K562 (cell line): ENCODE results near the gene RAB5B. TPM values are rescaled to one million over a fixed set of nuclear protein-coding genes. Genes with fewer than 3 reads are reported as not detected.

ENCODE experiments used
- GATA2 ChIP-seq: sonication (generic); formaldehyde crosslinking; IDR thresholded peaks from 2 replicates; pipeline ENCODE4 v1.4.0; 2020; ENCODE audit warnings: mild to moderate bottlenecking, missing genetic modification reagents
- IFI16 ChIP-seq: fragments of 250-450 bp; sonication (Bioruptor Pico); IDR thresholded peaks from 2 replicates; pipeline ENCODE4 v2.1.2; 2022; ENCODE audit warnings: mild to moderate bottlenecking, inconsistent platforms
- KDM5B ChIP-seq: fragments of 200-600 bp; sonication (generic); IDR thresholded peaks from 2 replicates; pipeline ENCODE4 v1.6.1; 2012; ENCODE audit warnings: low read depth, mild to moderate bottlenecking, moderate library complexity, low read length, control low read depth, inconsistent platforms; ENCODE audit not compliant: insufficient replicate concordance
- PHF8 ChIP-seq: fragments of 200-600 bp; sonication (generic); IDR thresholded peaks from 2 replicates; pipeline ENCODE4 v1.6.1; 2012; ENCODE audit warnings: mixed run types, mild to moderate bottlenecking, inconsistent platforms, low read length, moderate library complexity, borderline replicate concordance
- SOX6 ChIP-seq: fragments of 450-650 bp; IDR thresholded peaks from 2 replicates; pipeline ENCODE4 v1.6.1; 2014; ENCODE audit warnings: mild to moderate bottlenecking
- TEAD4 ChIP-seq, 2 experiments: sonication (generic) in 1 of 2; formaldehyde crosslinking in 1 of 2; IDR thresholded peaks; 2 replicates each; pipeline versions ENCODE4 v1.6.1 to v1.8.0; 2012 to 2022; ENCODE audit warnings: borderline replicate concordance in 1 of 2, inconsistent platforms in 1 of 2, low read length in 1 of 2, mild to moderate bottlenecking in 1 of 2, missing genetic modification reagents in 1 of 2
- VEZF1 ChIP-seq: fragments of 200-800 bp; sonication (Bioruptor generic); IDR thresholded peaks from 2 replicates; pipeline ENCODE4 v1.6.1; 2017; ENCODE audit warnings: missing genetic modification characterization, missing compliant biosample characterization
- ZNF384 ChIP-seq: IDR thresholded peaks from 2 replicates; pipeline ENCODE4 v1.6.1; 2012; ENCODE audit warnings: low read depth, low read length, improper control_type of control experiment
- ZNF395 ChIP-seq: fragments of 200-800 bp; sonication (Bioruptor generic); IDR thresholded peaks from 2 replicates; pipeline ENCODE4 v1.6.1; 2017; ENCODE audit warnings: missing genetic modification characterization, missing compliant biosample characterization
- ZNF408 ChIP-seq: fragments of 250-450 bp; sonication (Bioruptor Pico); IDR thresholded peaks from 2 replicates; pipeline ENCODE4 v1.4.0; 2020; ENCODE audit warnings: low read depth, mild to moderate bottlenecking, moderate library complexity
- polyA plus RNA-seq, 8 experiments: library from polyadenylated mRNA; depleted of rRNA in 4 of 8; stranded (reverse) in 5 of 8; unstranded in 3 of 8; fragments of >200 nt; fragmentation: Nextera tagmentation in 2 of 8; fragmentation: Illumina TruSeq in 1 of 8; extraction: Ambion mirVana in 2 of 8; extraction: Trizol in 1 of 8; gene quantifications; 2 replicates each; pipeline versions ENCODE4 v1.2.1 to v1.2.3, GENCODE V29; 2011 to 2014; ENCODE audit warnings: inconsistent platforms in 1 of 8, missing spikeins in 1 of 8
- total RNA-seq, 7 experiments: library from RNA; depleted of rRNA in 6 of 7; stranded (reverse); fragments of >200 nt in 6 of 7; fragmentation: Illumina TruSeq in 2 of 7; extraction: Trizol in 2 of 7; gene quantifications; 2 replicates each; pipeline versions ENCODE4 v1.2.1 to v1.2.3, GENCODE V29; 2011 to 2021; ENCODE audit warnings: low replicate concordance in 1 of 7
- TF ChIP-seq, protein P1 (sequence below): fragments of 250-450 bp; sonication (Bioruptor Pico); IDR thresholded peaks from 2 replicates; pipeline ENCODE4 v1.5.0; 2022; ENCODE audit warnings: mild to moderate bottlenecking
- TF ChIP-seq, protein P2 (sequence below), 2 experiments: fragments of 450-650 bp; IDR thresholded peaks; 2 replicates each; pipeline ENCODE4 v1.6.1; 2016; ENCODE audit warnings: mild to moderate bottlenecking in 2 of 2, borderline replicate concordance in 1 of 2, low read depth in 1 of 2, moderate library complexity in 1 of 2

The RAB5B gene
- total and polyA plus RNA-seq, 9 of the 15 experiments (the other 6 are each of a cell fraction or from before 2014, with no cell fraction given) = 6.8 to 73.8 (median 25.2) TPM

DNA sequence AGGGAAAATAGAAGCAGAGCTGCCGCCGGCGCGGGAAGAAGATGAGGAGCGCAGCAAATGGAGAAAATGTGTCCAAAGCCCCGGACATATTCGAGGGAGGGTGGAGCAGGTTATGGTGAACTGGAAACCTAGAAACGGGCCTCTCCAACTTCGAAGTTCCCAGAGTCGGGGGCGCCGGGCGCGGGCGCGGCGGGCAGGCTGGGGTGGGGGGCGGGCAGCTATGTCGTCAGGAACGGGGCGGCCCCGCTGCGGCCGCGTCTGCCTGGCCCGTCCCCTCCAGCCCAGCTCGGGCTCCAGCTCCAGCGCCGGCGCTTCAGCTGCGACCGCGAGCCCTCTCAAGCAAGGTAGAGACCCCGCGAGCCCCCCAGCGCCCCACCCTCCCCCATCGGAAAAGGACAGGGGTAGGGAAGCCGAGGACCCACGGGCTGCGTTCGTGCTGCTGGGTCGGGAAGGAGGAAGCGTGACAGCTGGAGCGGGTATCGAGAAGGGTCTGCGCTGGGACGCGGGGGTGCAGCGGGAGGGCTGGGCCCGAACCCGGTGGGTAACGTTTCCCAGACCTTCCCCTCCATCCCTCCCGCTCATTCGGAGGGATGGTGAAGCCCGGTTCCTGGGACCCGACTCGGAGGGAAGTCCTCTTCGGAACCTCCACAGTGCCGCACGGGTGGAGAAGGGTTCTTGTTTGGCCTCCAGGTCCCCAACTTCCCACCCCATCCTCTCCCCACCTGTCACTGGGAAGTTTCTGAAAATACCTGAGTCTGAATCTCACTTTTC is 41.9 kb upstream of the RAB5B start (continued):
- TF ChIP-seq, protein P1, sequence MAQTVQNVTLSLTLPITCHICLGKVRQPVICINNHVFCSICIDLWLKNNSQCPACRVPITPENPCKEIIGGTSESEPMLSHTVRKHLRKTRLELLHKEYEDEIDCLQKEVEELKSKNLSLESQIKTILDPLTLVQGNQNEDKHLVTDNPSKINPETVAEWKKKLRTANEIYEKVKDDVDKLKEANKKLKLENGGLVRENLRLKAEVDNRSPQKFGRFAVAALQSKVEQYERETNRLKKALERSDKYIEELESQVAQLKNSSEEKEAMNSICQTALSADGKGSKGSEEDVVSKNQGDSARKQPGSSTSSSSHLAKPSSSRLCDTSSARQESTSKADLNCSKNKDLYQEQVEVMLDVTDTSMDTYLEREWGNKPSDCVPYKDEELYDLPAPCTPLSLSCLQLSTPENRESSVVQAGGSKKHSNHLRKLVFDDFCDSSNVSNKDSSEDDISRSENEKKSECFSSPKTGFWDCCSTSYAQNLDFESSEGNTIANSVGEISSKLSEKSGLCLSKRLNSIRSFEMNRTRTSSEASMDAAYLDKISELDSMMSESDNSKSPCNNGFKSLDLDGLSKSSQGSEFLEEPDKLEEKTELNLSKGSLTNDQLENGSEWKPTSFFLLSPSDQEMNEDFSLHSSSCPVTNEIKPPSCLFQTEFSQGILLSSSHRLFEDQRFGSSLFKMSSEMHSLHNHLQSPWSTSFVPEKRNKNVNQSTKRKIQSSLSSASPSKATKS = no peak
- TF ChIP-seq KDM5B (no peak), ZNF395 (CRISPR knock-in tag) (no peak), TEAD4 (IDR thresholded peaks at IDR 0.05; ENCODE audit: low read length) (no peak), TEAD4 (CRISPR knock-in tag; IDR thresholded peaks at IDR 0.05; ENCODE audit: borderline replicate concordance) (no peak), ZNF384 (no peak), PHF8 (peak; percentile 29; the same call in 1 of the 2 replicates), VEZF1 (CRISPR knock-in tag) (peak; percentile 53; the same call in 1 of the 2 replicates), IFI16 (CRISPR knock-in tag) (no peak), GATA2 (CRISPR knock-in tag) (no peak), SOX6 (no peak), ZNF408 (CRISPR knock-in tag) (no peak)
- TF ChIP-seq, protein P2, sequence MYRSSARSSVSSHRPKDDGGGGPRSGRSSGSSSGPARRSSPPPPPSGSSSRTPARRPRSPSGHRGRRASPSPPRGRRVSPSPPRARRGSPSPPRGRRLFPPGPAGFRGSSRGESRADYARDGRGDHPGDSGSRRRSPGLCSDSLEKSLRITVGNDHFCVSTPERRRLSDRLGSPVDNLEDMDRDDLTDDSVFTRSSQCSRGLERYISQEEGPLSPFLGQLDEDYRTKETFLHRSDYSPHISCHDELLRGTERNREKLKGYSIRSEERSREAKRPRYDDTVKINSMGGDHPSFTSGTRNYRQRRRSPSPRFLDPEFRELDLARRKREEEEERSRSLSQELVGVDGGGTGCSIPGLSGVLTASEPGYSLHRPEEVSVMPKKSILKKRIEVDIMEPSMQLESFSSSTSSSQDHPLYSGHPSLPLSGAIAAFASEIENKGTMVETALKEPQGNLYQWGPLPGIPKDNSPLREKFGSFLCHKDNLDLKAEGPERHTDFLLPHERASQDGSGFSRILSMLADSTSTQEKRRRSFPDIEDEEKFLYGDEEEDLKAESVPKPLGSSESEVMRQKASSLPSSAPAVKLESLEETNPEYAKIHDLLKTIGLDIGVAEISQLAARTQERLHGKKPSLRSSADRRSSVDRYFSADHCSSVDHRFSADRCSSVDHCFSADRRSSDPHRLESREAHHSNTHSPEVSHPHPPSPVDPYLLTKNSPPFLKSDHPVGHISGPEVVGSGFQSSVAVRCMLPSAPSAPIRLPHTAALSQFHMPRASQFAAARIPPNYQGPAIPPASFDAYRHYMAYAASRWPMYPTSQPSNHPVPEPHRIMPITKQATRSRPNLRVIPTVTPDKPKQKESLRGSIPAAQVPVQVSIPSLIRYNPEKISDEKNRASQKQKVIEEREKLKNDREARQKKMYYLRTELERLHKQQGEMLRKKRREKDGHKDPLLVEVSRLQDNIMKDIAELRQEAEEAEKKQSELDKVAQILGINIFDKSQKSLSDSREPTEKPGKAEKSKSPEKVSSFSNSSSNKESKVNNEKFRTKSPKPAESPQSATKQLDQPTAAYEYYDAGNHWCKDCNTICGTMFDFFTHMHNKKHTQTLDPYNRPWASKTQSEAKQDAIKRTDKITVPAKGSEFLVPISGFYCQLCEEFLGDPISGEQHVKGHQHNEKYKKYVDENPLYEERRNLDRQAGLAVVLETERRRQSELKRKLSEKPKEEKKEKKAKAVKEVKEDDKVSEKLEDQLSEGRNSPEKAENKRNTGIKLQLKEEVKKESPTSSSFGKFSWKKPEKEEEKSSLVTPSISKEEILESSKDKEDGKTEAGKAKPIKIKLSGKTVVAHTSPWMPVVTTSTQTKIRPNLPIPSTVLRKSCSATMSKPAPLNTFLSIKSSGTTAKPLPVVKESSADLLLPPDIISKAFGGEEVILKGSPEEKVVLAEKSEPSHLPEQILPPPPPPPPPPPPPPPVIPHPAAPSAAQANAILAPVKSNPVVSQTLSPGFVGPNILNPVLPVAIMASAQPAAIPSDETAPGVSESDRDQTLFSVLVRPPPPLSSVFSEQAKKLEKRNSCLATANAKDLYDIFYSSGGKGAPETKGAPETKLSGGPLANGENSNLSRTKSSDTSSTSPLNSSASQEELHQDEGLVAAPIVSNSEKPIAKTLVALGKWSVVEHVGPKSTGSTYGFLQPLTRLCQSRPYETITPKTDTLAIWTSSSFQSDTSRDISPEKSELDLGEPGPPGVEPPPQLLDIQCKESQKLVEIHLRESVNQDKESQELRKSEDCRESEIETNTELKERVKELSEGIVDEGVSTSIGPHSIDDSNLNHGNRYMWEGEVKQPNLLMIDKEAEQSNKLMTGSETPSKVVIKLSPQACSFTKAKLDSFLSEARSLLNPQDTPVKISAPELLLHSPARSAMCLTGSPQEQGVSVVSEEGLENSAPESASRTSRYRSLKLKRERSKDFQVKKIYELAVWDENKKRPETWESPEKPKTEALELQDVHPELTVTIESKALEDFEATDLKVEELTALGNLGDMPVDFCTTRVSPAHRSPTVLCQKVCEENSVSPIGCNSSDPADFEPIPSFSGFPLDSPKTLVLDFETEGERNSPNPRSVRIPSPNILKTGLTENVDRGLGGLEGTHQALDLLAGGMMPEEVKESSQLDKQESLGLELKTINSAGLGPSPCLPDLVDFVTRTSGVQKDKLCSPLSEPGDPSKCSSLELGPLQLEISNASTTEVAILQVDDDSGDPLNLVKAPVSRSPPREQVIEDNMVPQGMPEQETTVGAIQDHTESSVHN (IDR thresholded peaks at IDR 0.05; ENCODE audit: borderline replicate concordance in 1 of 2, low read depth in 1 of 2) = no peak
